C4-2B (cell line): ENCODE results near the gene WSB1.

ENCODE experiments used
- CTCF ChIP-seq: fragments of 450-650 bp; conservative IDR thresholded peaks from 2 replicates; pipeline ENCODE4 v1.5.1; 2017; ENCODE audit warnings: mild to moderate bottlenecking
- ZFX ChIP-seq: fragments of 450-650 bp; IDR thresholded peaks from 2 replicates; pipeline ENCODE4 v1.6.1; 2017

GRCh38 chr17:27339198-27339835, 45.4 kb downstream of the WSB1 start:
- no peak for TF ChIP-seq CTCF
- no peak for TF ChIP-seq ZFX
